HepG2 (cell line): Measurements from ENCODE around the gene PARD3. TPM values are rescaled to one million over a fixed set of nuclear protein-coding genes. Genes with fewer than 3 reads are reported as not detected.

Experiments
- ATAC-seq: fragments of 200-7000 bp; cut with Tn5 transposase; 3 replicates; pipeline ENCODE4 v1.9.1; 2020; ENCODE audit warnings: mild to moderate bottlenecking, moderate library complexity
- BruUV-seq: library from RNA; stranded (reverse); fragments of 400-500 nt; replicated peaks from 2 replicates; lab custom pipeline; 2021; lab: Mats Ljungman, UMichigan
- CTCF ChIA-PET: fragments of 300-600 bp; formaldehyde crosslinking; extraction: SDS; loops from one replicate; lab custom pipeline; 2021; ENCODE audit warnings: low total read pairs, inconsistent platforms, low intra/inter-chr PET ratio; lab: Yijun Ruan, JAX
- POLR2A ChIA-PET: fragments of 350-600 bp; sonication (Branson Sonifier 250); formaldehyde crosslinking; loops from one replicate; lab custom pipeline; 2020; ENCODE audit warnings: antibody characterized with exemption, inconsistent platforms; lab: Yijun Ruan, JAX
- DNase-seq: peaks from one replicate; pipeline ENCODE4 v3.0.0-alpha.2; 2015; ENCODE audit warnings: low spot score
- FAIRE-seq: peaks from 3 replicates; lab custom pipeline; 2011; peaks lifted over from hg19 to GRCh38; lab: Jason Lieb, UNC
- H2AFZ ChIP-seq: one replicate; pipeline ENCODE4 v1.6.1; 2011; ENCODE audit warnings: low read length, inconsistent platforms
- H3K27ac ChIP-seq: fragments of 300-600 bp; 3 replicates; pipeline ENCODE4 v1.8.0; 2011; ENCODE audit warnings: mixed run types, mild to moderate bottlenecking, mixed read lengths, low read length, inconsistent platforms; ENCODE audit not compliant: insufficient read depth; ENCODE audit errors: extremely low read length
- H3K27me3 ChIP-seq, 2 experiments: fragments of 200-600 bp in 1 of 2; 2 replicates in 1 of 2; 3 replicates in 1 of 2; pipeline versions ENCODE4 v1.6.0 to v1.8.0; 2011; ENCODE audit warnings: low read length in 2 of 2, mild to moderate bottlenecking in 2 of 2, moderate library complexity in 2 of 2, inconsistent platforms in 1 of 2; ENCODE audit not compliant: insufficient read depth in 2 of 2, control insufficient read depth in 1 of 2
- H3K36me3 ChIP-seq, 2 experiments: fragments of 200-600 bp in 1 of 2; replicated peaks in 1 of 2; 2 replicates in 1 of 2; 3 replicates in 1 of 2; pipeline versions ENCODE4 v1.5.1 to v1.8.0; 2011; ENCODE audit warnings: low read length in 2 of 2, inconsistent platforms in 1 of 2; ENCODE audit not compliant: insufficient read depth in 2 of 2, control insufficient read depth in 1 of 2
- H3K4me1 ChIP-seq: 2 replicates; pipeline ENCODE4 v1.5.1; 2012; ENCODE audit warnings: low read length, inconsistent platforms; ENCODE audit not compliant: insufficient read depth
- H3K4me2 ChIP-seq: 2 replicates; pipeline ENCODE4 v1.6.0; 2011; ENCODE audit warnings: low read depth, low read length, inconsistent platforms
- H3K4me3 ChIP-seq, 3 experiments: fragments of 200-600 bp in 1 of 3; sonication (generic), shearing (Covaris generic) in 1 of 3; replicated peaks in 1 of 3; 2 replicates each; pipeline ENCODE4 v1.5.1; 2011 to 2016; ENCODE audit warnings: low read length in 3 of 3, inconsistent platforms in 2 of 3, low read depth in 2 of 3, mild to moderate bottlenecking in 2 of 3, control low read depth in 1 of 3, mixed read lengths in 1 of 3; ENCODE audit not compliant: insufficient read depth in 1 of 3
- H3K79me2 ChIP-seq: one replicate; pipeline ENCODE4 v1.6.1; 2011; ENCODE audit warnings: low read length, inconsistent platforms; ENCODE audit not compliant: insufficient read depth
- H3K9ac ChIP-seq: 2 replicates; pipeline ENCODE4 v1.6.0; 2011; ENCODE audit warnings: mild to moderate bottlenecking, low read depth, low read length, inconsistent platforms; ENCODE audit not compliant: insufficient read depth
- H3K9me3 ChIP-seq: 2 replicates; pipeline ENCODE4 v1.5.1; 2012; ENCODE audit warnings: mild to moderate bottlenecking, low read length
- H4K20me1 ChIP-seq: 2 replicates; pipeline ENCODE4 v1.6.0; 2011; ENCODE audit warnings: inconsistent platforms, mild to moderate bottlenecking, low read length, moderate library complexity; ENCODE audit not compliant: insufficient read depth
- CAMTA2 ChIP-seq: sonication (generic); formaldehyde crosslinking; IDR thresholded peaks from 2 replicates; pipeline ENCODE4 v1.4.0; 2020; ENCODE audit warnings: mild to moderate bottlenecking, missing genetic modification reagents, borderline replicate concordance
- MED1 ChIP-seq: sonication (generic); formaldehyde crosslinking; IDR thresholded peaks from 2 replicates; pipeline ENCODE4 v1.4.0; 2020; ENCODE audit warnings: missing genetic modification reagents
- NFE2L2 ChIP-seq: fragments of 150-350 bp; IDR thresholded peaks from 2 replicates; pipeline ENCODE4 v1.6.1; 2014; ENCODE audit warnings: low read length
- NFYC ChIP-seq: IDR thresholded peaks from 2 replicates; pipeline ENCODE4 v1.6.1; 2016; ENCODE audit warnings: missing genetic modification reagents, missing compliant biosample characterization
- ZFP36 ChIP-seq: fragments of 150-350 bp; IDR thresholded peaks from 2 replicates; pipeline ENCODE4 v1.6.1; 2018; ENCODE audit warnings: borderline replicate concordance, low read length, low read depth; ENCODE audit not compliant: partially characterized antibody
- ZFP41 ChIP-seq: sonication (generic); formaldehyde crosslinking; IDR thresholded peaks from 2 replicates; pipeline ENCODE4 v1.4.0; 2020; ENCODE audit warnings: mild to moderate bottlenecking, missing genetic modification reagents, borderline replicate concordance
- ZNF552 ChIP-seq: sonication (generic); formaldehyde crosslinking; IDR thresholded peaks from 2 replicates; pipeline ENCODE4 v1.9.0; 2022; ENCODE audit warnings: missing genetic modification reagents, mild to moderate bottlenecking, borderline replicate concordance
- WGBS: methylation state at CpG from one replicate; pipeline ENCODE4 v1.1.6; 2017; ENCODE audit warnings: low lambda C conversion rate; 5-methylcytosine and 5-hydroxymethylcytosine counted together
- in situ Hi-C: cut with HindIII; loops from 2 replicates; pipeline ENCODE4 v1.10.0; 2017; ENCODE audit warnings: low pct_unique_long_range_greater_than_20kb; ENCODE audit not compliant: extremely low pct_ligation_motif_present
- intact Hi-C: fragments of 100-400 bp; cut with micrococcal nuclease; formaldehyde crosslinking; loops from one replicate; pipeline ENCODE4 v1.10.0; 2022; ENCODE audit not compliant: unreplicated experiment
- polyA plus RNA-seq, 8 experiments: library from polyadenylated mRNA; depleted of rRNA in 3 of 8; stranded (reverse) in 7 of 8; unstranded in 1 of 8; fragments of >200 nt; fragmentation: Illumina TruSeq in 4 of 8; extraction: Trizol in 4 of 8; gene quantifications; 2 replicates each; pipeline versions ENCODE4 v1.2.1 to v1.2.3, GENCODE V29; 2011 to 2016; ENCODE audit warnings: low read depth in 4 of 8, missing spikeins in 1 of 8, mixed read lengths in 1 of 8; ENCODE audit not compliant: insufficient read depth in 1 of 8
- total RNA-seq, 5 experiments: library from RNA; depleted of rRNA; stranded (reverse); fragments of >200 nt; fragmentation: Illumina TruSeq; extraction: Trizol; gene quantifications; 2 replicates each; pipeline ENCODE4 v1.2.3, GENCODE V29; 2016; ENCODE audit warnings: low read depth in 1 of 5
- TF ChIP-seq, protein P1 (sequence below): sonication (generic); formaldehyde crosslinking; IDR thresholded peaks from 2 replicates; pipeline ENCODE4 v1.4.0; 2020; ENCODE audit warnings: missing genetic modification reagents, mild to moderate bottlenecking, borderline replicate concordance
- TF ChIP-seq, protein P2 (sequence below): sonication (generic); formaldehyde crosslinking; IDR thresholded peaks from 2 replicates; pipeline ENCODE4 v1.4.0; 2020; ENCODE audit warnings: missing genetic modification reagents, borderline replicate concordance

Gene PARD3
- total and polyA plus RNA-seq, 2 of the 13 experiments (the other 11 are each of a cell fraction or from before 2014, with no cell fraction given), result 40.9 to 60.0 TPM

DNA sequence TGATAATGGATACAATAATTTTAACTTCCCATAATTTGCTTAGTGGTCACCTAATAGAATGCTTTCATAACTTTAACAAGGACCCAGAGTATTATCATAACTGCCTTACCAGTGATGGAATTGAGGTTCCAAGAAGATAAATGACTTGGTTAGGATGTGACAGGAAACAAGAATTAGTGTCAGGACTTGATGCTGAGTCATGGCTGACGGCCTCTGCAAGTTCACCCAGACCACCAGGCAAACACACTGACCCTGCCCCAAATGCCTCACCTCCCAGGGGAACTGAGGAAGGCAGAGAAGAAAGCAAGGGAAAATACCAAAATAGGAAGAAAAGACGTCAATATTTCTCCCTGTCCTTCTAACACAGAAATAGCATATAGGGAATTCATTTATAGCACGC, 636.3 kb downstream of the PARD3 start:
- Histone ChIP-seq H3K27ac (no peak overlapping the region), H3K9ac (no peak overlapping the region), H4K20me1 (no peaks in the 10 kb centered on the region), H3K4me2 (no peak overlapping the region), H3K36me3 (no peaks in the 10 kb centered on the region), H3K4me1 (peaks cover 41% of the 10 kb centered on the region), H3K4me3 (no peak overlapping the region), H3K79me2 (no peaks in the 10 kb centered on the region), H3K9me3 (no peaks in the 10 kb centered on the region), H2AFZ (no peak overlapping the region), H3K27me3 (no peaks in the 10 kb centered on the region)
- POLR2A ChIA-PET, result no interaction called here
- no peak for DNase-seq
- no peak for TF ChIP-seq ZFP36
- TF ChIP-seq NFE2L2, result peak; percentile 43; the same call in 1 of the 2 replicates
- no peak for ATAC-seq
- intact Hi-C loops, result no loop called here
- CTCF ChIA-PET, result no interaction called here
- no TSS peak for BruUV-seq
- WGBS, result 99% methylated on average over 3 of the region's 3 CpGs
- in situ Hi-C loops, result no loop called here
- FAIRE-seq, result no peak

DNA sequence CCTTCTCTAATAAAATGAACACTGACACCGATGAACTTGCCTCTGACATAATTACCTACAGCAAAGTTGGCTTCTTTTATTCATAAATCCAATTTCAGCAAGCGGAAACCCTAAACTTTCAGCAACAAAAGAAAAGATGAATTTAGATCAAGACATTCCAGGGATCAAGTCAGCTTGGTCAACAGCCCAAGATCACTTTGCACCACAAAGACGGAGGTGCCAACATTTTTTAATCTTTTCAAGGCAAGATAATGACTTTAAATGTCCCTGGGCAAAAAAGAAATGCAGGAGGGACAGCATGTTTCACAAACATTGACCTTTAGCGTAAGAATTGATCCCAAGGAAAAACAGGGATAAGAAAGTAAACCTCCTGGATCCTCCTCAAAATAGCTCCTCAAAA, 636.9 kb downstream of the PARD3 start:
- peaks cover 41% of the 10 kb centered on the region for H3K4me1 ChIP-seq
- H2AFZ ChIP-seq, result no peak overlapping the region
- H4K20me1 ChIP-seq, result no peaks in the 10 kb centered on the region
- no peak for DNase-seq
- ChIA-PET POLR2A (no interaction called here), CTCF (no interaction called here)
- H3K27me3 ChIP-seq, result no peaks in the 10 kb centered on the region
- no peak overlapping the region for H3K9ac ChIP-seq
- H3K27ac ChIP-seq, result no peak overlapping the region
- ATAC-seq, result no peak
- BruUV-seq, result no TSS peak
- in situ Hi-C loops, result no loop called here
- FAIRE-seq, result no peak
- intact Hi-C loops, result no loop called here
- H3K4me2 ChIP-seq, result no peak overlapping the region
- H3K4me3 ChIP-seq, result no peak overlapping the region
- H3K79me2 ChIP-seq, result no peaks in the 10 kb centered on the region
- H3K36me3 ChIP-seq, result no peaks in the 10 kb centered on the region
- WGBS, result 98% methylated on average over 4 of the region's 4 CpGs
- no peaks in the 10 kb centered on the region for H3K9me3 ChIP-seq
- TF ChIP-seq MED1 (CRISPR knock-in tag), result no peak
- TF ChIP-seq, protein P1, sequence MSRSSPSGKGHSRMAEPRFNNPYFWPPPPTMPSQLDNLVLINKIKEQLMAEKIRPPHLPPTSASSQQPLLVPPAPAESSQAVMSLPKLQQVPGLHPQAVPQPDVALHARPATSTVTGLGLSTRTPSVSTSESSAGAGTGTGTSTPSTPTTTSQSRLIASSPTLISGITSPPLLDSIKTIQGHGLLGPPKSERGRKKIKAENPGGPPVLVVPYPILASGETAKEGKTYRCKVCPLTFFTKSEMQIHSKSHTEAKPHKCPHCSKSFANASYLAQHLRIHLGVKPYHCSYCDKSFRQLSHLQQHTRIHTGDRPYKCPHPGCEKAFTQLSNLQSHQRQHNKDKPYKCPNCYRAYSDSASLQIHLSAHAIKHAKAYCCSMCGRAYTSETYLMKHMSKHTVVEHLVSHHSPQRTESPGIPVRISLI (CRISPR knock-in tag), result no peak
- no peak for TF ChIP-seq ZFP41
- TF ChIP-seq ZNF552 (CRISPR knock-in tag), result no peak
- no peak for TF ChIP-seq CAMTA2 (CRISPR knock-in tag)
- TF ChIP-seq NFYC (CRISPR knock-in tag), result no peak
- TF ChIP-seq, protein P2, sequence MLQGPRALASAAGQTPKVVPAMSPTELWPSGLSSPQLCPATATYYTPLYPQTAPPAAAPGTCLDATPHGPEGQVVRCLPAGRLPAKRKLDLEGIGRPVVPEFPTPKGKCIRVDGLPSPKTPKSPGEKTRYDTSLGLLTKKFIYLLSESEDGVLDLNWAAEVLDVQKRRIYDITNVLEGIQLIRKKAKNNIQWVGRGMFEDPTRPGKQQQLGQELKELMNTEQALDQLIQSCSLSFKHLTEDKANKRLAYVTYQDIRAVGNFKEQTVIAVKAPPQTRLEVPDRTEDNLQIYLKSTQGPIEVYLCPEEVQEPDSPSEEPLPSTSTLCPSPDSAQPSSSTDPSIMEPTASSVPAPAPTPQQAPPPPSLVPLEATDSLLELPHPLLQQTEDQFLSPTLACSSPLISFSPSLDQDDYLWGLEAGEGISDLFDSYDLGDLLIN, result no peak
